Adrenal gland (tissue), 12 donors: ENCODE measurements around the gene LAMB4. TPM values are rescaled to one million over a fixed set of nuclear protein-coding genes. Genes with fewer than 3 reads are reported as not detected.

Experiments
- DNase-seq, 7 donors: peaks; one replicate each; pipeline ENCODE4 v3.0.0-alpha.2; 2019 to 2020
- H3K27ac ChIP-seq, 5 donors: fragments of 200-600 bp; sonication (generic) in 4 of 5; 1 replicate in 3 of 5; 2 replicates in 2 of 5; pipeline versions ENCODE4 v1.5.1 to v1.8.0; 2016 to 2020; ENCODE audit warnings: mild to moderate bottlenecking in 1 of 5
- H3K27me3 ChIP-seq: fragments of 200-600 bp; 2 replicates; pipeline ENCODE4 v1.8.0; 2021
- H3K36me3 ChIP-seq, 2 donors: fragments of 200-600 bp; replicated peaks in 1 of 2; 1 replicate in 1 of 2; 2 replicates in 1 of 2; pipeline versions ENCODE4 v1.5.1 to v1.8.0; 2018 to 2022
- H3K4me1 ChIP-seq, 2 donors: fragments of 200-600 bp; replicated peaks in 1 of 2; 1 replicate in 1 of 2; 2 replicates in 1 of 2; pipeline versions ENCODE4 v1.5.1 to v1.8.0; 2018 to 2021
- H3K4me3 ChIP-seq, 4 donors: fragments of 200-600 bp; sonication (generic) in 3 of 4; one replicate each; pipeline ENCODE4 v1.5.1; 2016 to 2018
- H3K9me3 ChIP-seq, 3 donors: fragments of 200-600 bp; sonication (generic) in 1 of 3; replicated peaks in 1 of 3; 1 replicate in 2 of 3; 2 replicates in 1 of 3; pipeline versions ENCODE4 v1.5.1 to v1.8.0; 2016 to 2021
- CTCF ChIP-seq, 6 experiments: fragments of 450-650 bp in 4 of 6; fragments of 200-600 bp in 2 of 6; sonication (generic) in 1 of 6; IDR thresholded peaks; 1 replicate in 5 of 6; 2 replicates in 1 of 6; pipeline versions ENCODE4 v1.5.1 to v1.8.0; 2016 to 2021; ENCODE audit warnings: antibody characterized with exemption in 6 of 6, mild to moderate bottlenecking in 2 of 6, moderate library complexity in 1 of 6
- POLR2A ChIP-seq, 2 donors: fragments of 450-650 bp; IDR thresholded peaks; one replicate each; pipeline ENCODE4 v1.6.1; 2017; ENCODE audit warnings: antibody characterized with exemption in 2 of 2, mild to moderate bottlenecking in 2 of 2, moderate library complexity in 1 of 2
- WGBS, 4 donors: extraction: QIAGEN DNeasy Blood & Tissue Kit in 2 of 4; methylation state at CpG; one replicate each; pipeline versions ENCODE4 v1.1.5 to v1.1.7; 2013 to 2017; 5-methylcytosine and 5-hydroxymethylcytosine counted together
- intact Hi-C, 2 donors: fragments of 100-400 bp; cut with DNase I; formaldehyde crosslinking; loops; one replicate each; pipeline versions ENCODE4 v1.14.1 to v1.15.0; 2022 to 2023
- polyA plus RNA-seq, 3 donors: library from polyadenylated mRNA; stranded (reverse); fragments of 200-250 nt in 2 of 3; fragments of 350-450 nt in 1 of 3; fragmentation: Illumina TruSeq in 1 of 3; extraction: RNeasy Lipid Tissue Mini Kit (QIAGEN cat#74804) in 1 of 3; gene quantifications; one replicate each; pipeline ENCODE4 v1.2.3, GENCODE V29; 2013 to 2014
- total RNA-seq, 9 donors: library from RNA; depleted of rRNA in 4 of 9; stranded (reverse); fragments of >200 nt in 4 of 9; fragments of 120-200 nt in 1 of 9; fragmentation: NEBNext Ultra II Directional in 1 of 9; extraction: Animal tissue kit (Norgen Biotek cat#: 25700) in 1 of 9; gene quantifications; one replicate each; pipeline versions ENCODE4 v1.1.0 to v1.2.4, GENCODE V29; 2013 to 2023
- donor health status: healthy with polysubstance abuse.
- donor health status: Bipolar disorder and iron deficiency.
- donor health status: DM: yes; HTN: yes; CAD: no.
- donor health status: DM: no; HTN: no; CAD: no.
- donor health status: DM: no; HTN: no; CAD: no.
- donor health status: DM: yes; HTN: yes; CAD: no.

LAMB4 gene
- total and polyA plus RNA-seq, 12 donors, result 0.12 to 1.0 (median 0.27) TPM; not detected in 5

DNA sequence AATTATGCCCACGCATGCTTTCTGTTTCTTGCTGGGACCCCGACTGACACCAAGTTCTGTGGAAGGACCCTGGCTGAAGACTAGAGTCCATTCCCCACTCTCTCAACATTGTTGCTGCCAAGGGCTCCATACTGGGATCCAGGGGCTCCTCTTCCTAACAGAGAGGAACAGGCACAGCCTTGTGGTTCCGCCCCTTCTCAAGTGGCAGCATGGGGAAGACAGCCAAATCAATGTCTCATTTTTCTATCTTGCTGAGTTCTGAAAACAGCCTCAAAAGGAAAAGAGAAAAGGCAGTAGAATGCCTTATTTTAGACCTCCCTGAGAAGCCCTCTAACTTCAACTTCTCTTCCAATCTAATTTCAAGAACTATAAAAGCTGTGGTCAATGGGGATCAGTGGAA, 103.5 kb downstream of the LAMB4 start:
- H3K9me3 ChIP-seq, result no peaks in the 10 kb centered on the region
- 77 to 91% (median 87%) methylated on average over 3 of the region's 3 CpGs for WGBS, 4 donors
- H3K4me3 ChIP-seq, result no peak overlapping the region
- no peaks in the 10 kb centered on the region for H3K36me3 ChIP-seq
- no peak overlapping the region for H3K27ac ChIP-seq
- H3K4me1 ChIP-seq, result no peaks in the 10 kb centered on the region
- TF ChIP-seq POLR2A (IDR thresholded peaks at IDR 0.05) (no peak), CTCF (IDR thresholded peaks at IDR 0.05) (no peak)
- no peak for DNase-seq
- H3K27me3 ChIP-seq, result no peaks in the 10 kb centered on the region
- intact Hi-C loops, result no loop called here

GRCh38 chr7:108026116-108026515, 104.0 kb downstream of the LAMB4 start:
- H3K27ac ChIP-seq, result no peak overlapping the region
- no peaks in the 10 kb centered on the region for H3K4me1 ChIP-seq
- no peak for TF ChIP-seq CTCF (IDR thresholded peaks at IDR 0.05)
- TF ChIP-seq POLR2A (IDR thresholded peaks at IDR 0.05), result no peak
- WGBS, 4 donors, result 90 to 97% (median 94%) methylated on average over 3 to 5 of the region's 5 CpGs
- H3K36me3 ChIP-seq, result no peaks in the 10 kb centered on the region
- no peaks in the 10 kb centered on the region for H3K9me3 ChIP-seq
- no peak overlapping the region for H3K4me3 ChIP-seq
- H3K27me3 ChIP-seq, result no peaks in the 10 kb centered on the region
- no peak for DNase-seq
- intact Hi-C loops, result no loop called here

- Histone ChIP-seq H3K9me3 (no peaks in the 10 kb centered on the region), H3K27ac (no peak overlapping the region), H3K4me1 (no peaks in the 10 kb centered on the region), H3K4me3 (no peak overlapping the region), H3K36me3 (no peaks in the 10 kb centered on the region), H3K27me3 (no peaks in the 10 kb centered on the region)
- no peak for DNase-seq
- intact Hi-C loops, result no loop called here
- TF ChIP-seq POLR2A (IDR thresholded peaks at IDR 0.05) (no peak), CTCF (IDR thresholded peaks at IDR 0.05) (no peak)
- 85 to 98% (median 88%) methylated on average over 6 of the region's 6 CpGs for WGBS, 4 donors
Measured at GRCh38 chr7:108024538-108024937, 105.6 kb downstream of the LAMB4 start.

GRCh38 chr7:108020585-108020984, 109.6 kb downstream of the LAMB4 start:
- no peaks in the 10 kb centered on the region for H3K9me3 ChIP-seq
- no peaks in the 10 kb centered on the region for H3K4me1 ChIP-seq
- no peak overlapping the region for H3K27ac ChIP-seq
- H3K36me3 ChIP-seq, result no peaks in the 10 kb centered on the region
- no peaks in the 10 kb centered on the region for H3K27me3 ChIP-seq
- TF ChIP-seq CTCF (IDR thresholded peaks at IDR 0.05) (no peak), POLR2A (IDR thresholded peaks at IDR 0.05) (no peak)
- no peak overlapping the region for H3K4me3 ChIP-seq
- no peak for DNase-seq
- intact Hi-C loops, result no loop called here
- WGBS, 4 donors, result 72 to 83% (median 81%) methylated on average over 2 of the region's 2 CpGs
